Neural cell (in vitro differentiated cells): ENCODE results near the gene EYA2.

ENCODE experiments used
- SMC3 ChIP-seq: fragments of 450-650 bp; conservative IDR thresholded peaks from 2 replicates; pipeline ENCODE4 v1.6.1; 2014; ENCODE audit warnings: antibody characterized with exemption, mild to moderate bottlenecking, moderate library complexity; ENCODE audit not compliant: poor library complexity
- TAF1 ChIP-seq: IDR thresholded peaks from 2 replicates; pipeline ENCODE4 v1.6.1; 2012; ENCODE audit warnings: low read depth
- TF ChIP-seq, protein P1 (sequence below): fragments of 450-650 bp; IDR thresholded peaks from 2 replicates; pipeline ENCODE4 v1.5.1; 2014; ENCODE audit warnings: antibody characterized with exemption, mild to moderate bottlenecking, moderate library complexity; ENCODE audit not compliant: poor library complexity, severe bottlenecking

- TF ChIP-seq, protein P1, sequence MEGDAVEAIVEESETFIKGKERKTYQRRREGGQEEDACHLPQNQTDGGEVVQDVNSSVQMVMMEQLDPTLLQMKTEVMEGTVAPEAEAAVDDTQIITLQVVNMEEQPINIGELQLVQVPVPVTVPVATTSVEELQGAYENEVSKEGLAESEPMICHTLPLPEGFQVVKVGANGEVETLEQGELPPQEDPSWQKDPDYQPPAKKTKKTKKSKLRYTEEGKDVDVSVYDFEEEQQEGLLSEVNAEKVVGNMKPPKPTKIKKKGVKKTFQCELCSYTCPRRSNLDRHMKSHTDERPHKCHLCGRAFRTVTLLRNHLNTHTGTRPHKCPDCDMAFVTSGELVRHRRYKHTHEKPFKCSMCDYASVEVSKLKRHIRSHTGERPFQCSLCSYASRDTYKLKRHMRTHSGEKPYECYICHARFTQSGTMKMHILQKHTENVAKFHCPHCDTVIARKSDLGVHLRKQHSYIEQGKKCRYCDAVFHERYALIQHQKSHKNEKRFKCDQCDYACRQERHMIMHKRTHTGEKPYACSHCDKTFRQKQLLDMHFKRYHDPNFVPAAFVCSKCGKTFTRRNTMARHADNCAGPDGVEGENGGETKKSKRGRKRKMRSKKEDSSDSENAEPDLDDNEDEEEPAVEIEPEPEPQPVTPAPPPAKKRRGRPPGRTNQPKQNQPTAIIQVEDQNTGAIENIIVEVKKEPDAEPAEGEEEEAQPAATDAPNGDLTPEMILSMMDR: no peak
- no peak for TF ChIP-seq TAF1
- no peak for TF ChIP-seq SMC3
Observed at GRCh38 chr20:46857061-46857831, 37.4 kb upstream of the EYA2 start.
